Activated CD8-positive, alpha-beta memory T cell treated with anti-CD3 and anti-CD28 coated beads for 1 hour (primary cell): ENCODE measurements around the gene DHRS12.

Experiments used
- DNase-seq, 2 donors: peaks; one replicate each; pipeline ENCODE4 v3.0.0-alpha.2; 2020; ENCODE audit warnings: low read depth in 1 of 2; ENCODE audit errors: extremely low read depth in 1 of 2

DHRS12 gene

DNA sequence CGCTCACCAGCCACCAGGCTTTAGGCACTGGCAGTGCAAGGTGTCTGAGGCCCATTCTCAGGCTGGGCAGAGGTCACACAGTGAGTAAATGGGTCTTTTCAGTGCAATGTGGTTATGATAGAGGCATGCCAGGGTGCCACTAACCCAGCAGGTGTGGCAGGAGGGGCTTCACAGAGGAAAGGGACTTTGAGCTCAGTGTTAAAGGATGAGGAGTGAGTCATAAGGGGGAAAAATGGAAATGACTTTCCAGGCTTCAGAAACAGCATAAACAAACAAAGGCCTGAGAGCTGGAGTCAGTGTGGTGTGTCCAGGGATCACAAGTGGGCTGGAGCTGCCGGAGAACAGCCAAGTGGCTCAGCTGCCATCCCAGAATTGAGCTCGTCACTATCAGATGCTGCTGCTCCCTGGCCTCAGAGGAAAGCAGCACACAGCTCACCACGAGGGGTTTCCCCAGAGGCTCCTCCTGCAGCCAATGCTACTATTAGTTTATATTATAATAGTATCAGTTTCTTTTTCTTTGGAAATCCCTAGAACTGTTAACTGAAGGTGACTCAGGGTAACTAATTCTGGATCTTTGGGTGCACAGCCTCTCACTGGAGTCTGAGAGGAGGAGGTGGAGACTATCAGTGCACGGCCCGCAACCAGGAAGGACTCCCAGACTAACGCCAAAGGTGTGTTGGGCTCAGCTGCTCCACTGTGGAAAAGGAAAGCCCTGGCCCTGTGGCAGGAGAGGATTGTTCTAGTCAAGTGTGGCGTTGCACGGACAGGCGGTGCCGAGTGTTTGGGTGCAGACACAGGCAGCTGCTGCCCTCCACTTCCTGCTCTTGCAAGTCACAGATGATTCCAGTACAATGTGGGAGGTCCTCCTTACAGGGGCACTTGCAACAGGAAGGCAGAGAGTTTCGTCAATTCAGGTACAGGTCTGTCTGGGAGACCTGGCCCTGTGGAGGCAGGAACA lies 39.5 kb downstream of the DHRS12 start:
- DNase-seq = no peak

DNA sequence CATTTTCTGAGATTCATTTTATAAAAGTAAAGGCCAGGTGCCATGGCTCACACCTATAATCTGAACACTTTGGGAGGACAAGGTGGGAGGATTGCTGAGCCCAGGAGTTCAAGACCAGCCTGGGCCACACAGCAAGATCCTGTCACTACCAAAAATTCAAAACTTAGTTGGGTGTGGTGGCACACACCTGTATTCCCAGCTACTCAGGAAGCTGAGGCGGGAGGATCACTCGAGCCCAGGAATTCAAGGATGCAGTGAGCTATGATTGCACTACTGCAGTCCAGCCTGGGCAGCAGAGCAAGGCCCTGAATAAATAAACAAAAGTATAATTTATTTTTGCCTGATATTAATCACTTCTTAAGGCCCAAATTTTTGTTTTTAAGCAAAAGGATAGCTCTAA lies 40.5 kb downstream of the DHRS12 start:
- DNase-seq = no peak

DNA sequence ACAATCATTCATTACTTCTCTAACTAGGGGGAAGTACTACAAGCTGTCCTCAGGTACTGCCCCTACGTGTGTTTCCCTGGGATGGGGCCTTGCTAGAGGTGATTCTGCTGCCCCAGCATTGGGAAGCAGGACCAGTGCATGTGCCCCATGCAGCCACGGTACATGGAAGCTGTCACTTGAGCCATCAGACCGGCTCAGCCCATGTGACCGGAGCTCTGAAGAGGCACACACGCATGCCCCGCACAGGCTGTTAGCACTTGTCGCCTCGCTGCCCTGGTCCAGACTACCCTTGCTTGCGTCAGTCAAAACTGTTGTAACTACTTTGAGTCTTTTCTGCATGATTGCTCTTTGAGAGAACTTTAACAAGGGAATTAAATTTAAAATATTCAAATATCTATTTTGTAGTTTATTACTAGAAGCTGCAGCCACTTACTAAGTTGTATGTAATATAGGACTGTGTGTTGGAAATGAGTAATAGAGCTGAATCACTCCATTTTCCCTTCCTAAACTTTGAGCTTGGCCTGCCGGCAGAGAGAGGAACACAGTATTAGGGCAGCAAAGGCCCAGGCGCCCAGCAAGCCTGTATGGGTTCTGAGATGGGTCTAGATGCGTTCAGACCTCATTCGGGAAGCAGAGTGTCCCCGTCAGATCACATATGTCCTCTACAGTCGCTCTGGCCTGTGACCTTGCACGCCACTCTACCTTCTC lies 42.2 kb downstream of the DHRS12 start:
- DNase-seq = no peak

DNA sequence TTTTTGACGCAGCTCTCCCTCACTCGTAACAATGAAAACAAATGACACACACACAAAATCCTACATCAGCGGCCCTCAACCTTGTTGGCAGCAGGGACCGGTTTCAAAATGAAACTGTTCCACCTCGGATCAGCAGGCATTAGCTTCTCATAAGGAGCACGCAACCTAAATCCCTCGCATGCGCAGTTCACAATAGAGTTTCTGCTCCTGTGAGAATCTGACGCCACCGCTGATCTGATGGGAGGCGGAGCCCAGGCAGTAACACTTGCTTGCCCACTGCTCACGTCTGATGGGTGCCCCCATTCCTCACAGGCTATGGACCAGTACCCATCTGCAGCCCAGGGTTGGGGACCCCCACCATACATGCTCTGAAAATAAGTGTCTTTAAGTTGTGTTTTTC lies 43.4 kb downstream of the DHRS12 start:
- DNase-seq = no peak

DNA sequence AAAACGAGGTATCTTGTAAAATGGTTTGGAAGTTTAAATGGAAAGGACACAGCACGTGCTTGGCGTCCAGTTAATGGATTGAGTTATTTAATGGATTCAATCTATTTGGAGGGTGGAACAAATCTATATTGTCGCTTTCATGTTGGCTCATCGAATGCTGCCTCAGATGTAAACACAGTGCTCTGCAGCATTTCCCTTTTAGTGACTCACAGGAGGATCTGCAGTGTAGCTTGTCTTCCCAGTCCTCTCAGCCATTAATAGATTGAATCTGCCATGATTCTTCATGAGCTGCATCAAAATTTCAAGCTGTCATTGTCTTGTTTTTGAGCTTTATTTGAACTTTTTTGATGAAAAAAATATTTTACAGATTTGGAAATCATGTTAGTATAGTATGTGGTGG lies 44.7 kb downstream of the DHRS12 start:
- no peak for DNase-seq

DNA sequence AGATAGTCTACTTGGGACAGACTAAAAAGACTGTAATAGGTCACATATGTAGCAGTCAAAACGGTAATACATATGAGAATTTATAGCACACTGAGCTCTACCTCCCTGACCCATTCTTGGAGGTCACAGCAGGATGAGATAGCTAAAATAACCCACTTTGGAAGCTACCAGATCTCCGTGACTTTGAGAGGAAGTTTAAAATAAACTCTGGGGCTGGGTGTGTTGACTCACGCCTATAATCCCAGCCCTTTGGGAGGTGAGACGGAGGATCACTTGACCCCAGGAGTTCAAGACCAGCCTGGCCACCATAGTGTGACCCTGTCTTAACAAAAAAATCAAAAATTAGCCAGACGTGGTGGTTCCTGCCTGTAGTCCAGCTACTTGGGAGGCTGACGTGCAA lies 45.3 kb downstream of the DHRS12 start:
- no peak for DNase-seq

DNA sequence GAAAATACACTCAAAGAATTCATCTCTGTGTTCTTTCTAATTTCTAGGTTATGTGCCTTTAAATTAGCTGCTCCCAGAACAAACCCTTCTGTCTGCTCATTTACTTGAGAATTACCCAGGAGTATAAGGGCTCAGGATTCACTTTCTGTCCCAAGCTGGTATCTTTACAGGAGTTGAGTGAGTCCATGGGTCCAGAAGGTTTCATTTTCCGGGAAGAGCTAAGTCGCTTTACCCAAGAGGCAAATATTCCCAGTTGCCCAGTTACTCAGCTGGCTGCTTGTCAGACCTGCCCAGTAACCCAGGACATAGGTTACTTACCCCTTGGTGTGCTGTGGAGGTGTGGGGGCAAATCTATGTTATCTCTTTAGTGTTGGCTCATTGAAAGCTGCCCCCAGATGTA lies 47.3 kb downstream of the DHRS12 start:
- DNase-seq = no peak

DNA sequence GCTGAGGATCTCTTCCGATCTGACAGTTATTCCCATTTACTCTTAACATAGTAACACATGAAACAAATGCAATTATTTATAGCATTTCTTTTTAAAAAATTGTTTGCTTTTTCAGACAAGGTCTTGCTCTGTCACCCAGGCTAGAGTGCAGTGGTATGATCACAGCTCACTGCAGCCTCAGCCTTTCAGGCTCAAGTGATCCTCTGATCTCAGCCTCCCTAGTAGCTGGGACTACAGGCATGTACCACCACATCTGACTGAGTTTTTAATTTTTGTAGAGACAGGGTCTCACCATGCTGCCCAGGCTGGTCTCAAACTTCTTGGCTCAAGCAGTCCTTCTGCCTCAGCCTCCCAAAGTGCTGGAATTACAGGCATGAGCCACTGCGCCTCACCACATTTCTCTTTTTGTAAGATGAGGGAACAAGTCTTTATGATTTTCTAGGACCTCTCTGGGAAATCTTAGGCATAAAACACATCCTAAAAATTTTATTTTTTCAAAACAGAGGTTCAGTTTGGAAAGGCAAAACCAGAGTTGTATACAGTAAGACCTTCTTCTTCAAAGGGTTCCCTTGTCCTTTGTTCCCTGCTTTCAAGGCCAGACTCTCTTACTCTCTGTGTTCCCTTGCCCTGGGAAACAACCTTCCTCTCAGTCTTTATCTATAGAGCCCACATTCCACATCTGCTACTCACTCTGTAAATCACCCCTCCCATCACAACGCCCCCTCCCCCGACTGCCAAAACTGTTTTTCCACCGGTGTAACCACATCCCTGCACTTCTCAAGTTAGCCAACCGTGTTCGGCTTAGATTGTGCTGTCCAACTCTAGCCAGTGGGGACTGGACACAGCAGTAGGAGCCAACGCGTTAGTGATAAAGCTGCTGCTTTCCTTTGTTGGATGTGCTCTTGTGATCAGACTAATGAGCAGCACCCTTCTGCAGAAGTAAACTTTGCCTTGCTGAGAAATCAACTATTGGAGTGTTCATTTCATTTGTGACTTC lies 56.2 kb downstream of the DHRS12 start:
- DNase-seq = no peak

DNA sequence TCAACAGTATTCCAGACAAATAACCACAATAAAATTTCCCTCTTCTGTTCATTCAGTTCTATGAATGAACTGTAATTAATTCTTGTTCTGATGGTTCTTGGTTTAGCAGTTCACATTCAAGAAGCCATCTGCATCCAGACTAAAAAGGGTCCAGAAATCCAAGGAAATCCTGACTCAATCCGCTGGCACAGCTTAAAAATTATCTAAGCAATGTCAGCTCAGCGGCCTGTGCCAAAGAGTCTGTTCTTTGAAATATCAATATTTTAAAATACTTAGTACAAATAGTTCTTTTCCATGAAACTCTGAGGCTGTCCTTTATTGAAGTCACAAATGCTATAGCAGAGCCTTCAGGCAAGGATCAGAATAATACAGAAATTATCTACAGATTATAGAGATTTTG lies 57.2 kb downstream of the DHRS12 start:
- no peak for DNase-seq

DNA sequence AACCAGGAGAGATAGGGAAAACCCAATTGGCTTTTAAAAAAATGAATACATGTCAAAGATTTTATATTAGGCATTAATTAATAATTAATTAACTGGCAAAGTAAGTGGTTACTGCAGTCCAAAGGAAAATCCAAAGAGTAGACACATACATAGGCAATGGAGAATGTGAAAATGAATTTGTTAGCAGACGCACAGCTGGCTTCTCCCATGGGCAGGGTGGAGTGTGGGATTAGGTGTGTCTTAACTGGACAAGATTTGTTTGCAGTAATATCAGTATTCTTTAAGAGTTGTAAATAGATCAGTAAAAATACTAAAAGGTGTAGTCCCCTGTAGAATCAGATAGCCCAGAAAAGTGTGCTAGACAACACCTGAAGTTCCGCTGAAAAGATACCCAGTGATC lies 58.7 kb downstream of the DHRS12 start:
- DNase-seq = no peak

DNA sequence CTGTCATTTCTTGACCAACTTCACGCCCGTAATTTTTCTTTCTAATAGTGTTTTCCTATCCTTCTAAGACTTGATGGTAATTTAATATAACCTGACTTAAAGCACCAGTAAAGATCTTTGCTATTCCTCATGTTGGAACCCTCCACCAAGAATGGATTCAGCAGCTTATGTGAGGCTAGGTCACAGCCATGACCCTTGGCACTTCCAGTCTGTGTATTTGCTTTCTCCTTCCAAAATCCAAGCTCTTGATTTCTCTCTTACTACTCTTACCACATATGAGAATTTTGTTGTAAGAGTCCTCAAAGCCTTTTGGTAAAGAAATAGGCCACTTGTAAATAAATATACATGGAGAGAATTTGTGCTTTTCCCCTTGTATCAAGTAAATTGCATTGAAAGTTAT lies 61.4 kb downstream of the DHRS12 start:
- DNase-seq = no peak

DNA sequence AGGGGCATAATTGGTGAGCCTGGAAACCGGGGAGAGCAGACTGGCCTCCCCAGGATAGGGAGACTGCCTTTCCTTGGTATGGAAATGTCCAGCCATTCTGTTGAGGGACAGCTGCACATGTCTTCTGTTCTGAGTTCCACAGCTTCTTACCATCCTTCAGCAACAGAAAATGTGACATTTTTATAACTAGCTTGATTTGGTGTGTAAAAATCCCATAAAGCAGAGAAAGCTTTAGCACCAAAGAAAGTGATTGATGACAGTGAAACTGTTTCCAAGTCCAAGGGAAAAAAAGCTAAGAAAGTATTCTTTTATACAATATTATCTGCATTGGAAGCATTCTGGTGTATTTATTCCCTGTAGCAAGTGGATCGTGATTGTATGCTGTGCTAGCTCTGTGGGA lies 61.9 kb downstream of the DHRS12 start:
- DNase-seq = no peak

DNA sequence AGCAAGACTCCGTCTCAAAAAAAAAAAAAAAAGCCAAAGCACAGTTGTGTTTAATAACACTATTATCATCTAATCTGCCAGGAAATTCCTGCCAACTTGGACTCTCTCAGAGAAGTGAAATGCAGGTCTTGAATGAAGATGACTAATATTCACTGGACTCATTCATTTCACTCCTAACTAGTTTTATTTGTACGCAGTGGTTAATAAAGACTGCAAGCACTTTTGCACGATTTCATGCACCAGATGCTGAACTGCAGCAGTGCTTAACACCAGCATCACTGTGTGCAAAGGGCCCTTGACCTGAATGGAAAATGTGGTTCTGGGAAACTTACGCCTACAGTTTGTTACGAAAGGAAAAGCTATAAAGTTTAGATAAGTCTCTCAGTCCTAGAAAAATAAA lies 63.3 kb downstream of the DHRS12 start:
- no peak for DNase-seq

DNA sequence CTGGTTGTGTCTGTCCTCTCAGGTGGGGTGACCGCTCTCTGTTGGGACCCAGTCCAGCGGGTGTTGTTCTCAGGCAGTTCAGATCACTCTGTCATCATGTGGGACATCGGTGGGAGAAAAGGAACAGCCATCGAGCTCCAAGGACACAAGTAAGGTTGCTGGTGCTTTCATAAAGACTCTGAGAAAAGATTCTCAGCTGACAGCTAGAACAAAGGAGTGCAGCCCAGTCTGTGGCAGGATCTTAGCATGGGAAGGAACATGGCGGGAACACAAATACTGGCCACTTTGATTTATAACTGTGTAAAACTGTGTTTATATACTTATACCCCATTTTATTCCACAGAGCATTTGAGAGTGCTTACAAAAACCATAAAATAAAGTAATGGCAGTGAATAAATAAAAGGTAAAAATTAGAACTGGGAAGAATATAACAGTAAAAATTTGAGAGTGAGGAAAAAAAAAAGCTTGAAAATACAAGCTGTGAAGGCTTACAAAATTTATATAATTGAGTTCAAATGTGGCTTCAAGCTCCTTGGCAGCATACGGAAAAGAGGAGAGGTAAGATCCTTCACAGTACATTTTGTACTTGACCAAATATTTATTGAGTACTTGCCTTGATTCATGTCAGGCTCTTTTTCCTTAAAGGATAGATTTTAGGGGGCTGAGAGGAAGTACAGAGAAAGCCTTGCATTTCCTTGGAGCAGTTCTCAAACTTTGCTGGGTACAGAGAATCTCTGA lies 64.8 kb downstream of the DHRS12 start:
- DNase-seq = no peak

DNA sequence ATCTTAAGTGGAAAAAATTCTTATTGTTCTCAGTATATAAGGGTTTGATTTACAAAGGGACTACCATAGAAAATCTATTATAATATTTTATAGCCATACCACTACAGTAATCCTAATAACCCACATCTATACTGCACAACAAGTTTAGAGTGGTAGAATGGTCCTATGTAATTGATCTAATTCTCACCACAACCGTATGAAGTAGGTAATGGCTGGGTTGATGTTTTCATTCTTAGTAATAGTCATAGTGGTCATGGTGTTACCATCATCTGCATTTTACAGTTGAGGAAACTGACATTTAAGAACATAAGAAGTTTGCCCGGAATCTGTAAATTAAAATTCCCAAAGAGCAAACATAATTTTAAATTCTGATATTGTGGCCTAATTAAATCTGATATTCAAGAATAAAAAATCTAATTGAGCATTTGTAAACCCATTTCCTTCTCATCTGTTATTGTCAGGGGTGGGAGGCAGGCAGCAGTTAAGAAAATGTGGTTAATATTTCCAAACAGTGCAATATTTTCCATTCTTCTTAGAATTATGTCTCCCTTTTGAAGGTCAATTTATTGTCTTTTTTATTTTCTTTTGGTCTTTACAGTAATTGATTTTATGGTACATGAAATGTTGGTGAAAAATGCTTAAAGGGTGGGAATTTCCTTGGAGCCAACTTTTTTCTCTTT lies 65.6 kb downstream of the DHRS12 start:
- no peak for DNase-seq

DNA sequence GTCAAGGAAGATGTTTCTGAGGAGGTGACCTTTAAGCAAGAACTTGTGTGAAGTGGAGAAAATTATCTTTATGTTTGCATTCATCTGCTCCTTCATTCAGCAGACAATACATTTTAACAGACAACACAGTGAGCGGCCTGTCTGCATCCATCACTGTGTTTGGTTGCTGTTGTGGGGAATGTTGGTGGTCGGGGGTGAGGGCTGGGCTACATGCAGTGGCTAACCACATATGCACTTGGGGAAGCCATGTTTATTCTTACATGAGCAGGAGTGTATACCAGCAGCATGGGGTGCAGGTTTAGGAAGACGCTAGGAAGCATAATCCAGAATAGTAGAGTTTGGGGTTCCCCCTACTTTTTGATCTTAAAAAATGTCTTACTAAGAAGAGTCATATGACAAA lies 66.4 kb downstream of the DHRS12 start:
- no peak for DNase-seq

DNA sequence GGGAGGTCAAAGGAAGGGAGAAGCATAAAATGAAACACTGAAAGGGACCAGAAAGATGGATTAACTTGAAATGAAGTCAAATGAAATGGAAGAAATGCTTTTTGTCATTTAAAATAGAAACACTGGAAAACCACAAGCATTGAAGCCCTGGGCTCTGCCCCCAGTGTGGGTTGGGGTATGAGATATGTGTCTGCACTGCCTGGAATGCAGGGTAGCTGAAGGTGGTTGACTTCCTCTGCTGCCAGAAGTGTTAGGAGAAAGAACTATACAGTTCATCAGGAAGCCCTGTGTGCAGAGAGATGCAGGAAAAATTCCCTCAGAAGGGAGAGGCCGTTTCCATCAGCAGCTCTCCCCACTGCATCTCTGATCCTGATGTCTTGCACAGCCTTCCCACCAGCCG lies 69.2 kb downstream of the DHRS12 start:
- DNase-seq = no peak

DNA sequence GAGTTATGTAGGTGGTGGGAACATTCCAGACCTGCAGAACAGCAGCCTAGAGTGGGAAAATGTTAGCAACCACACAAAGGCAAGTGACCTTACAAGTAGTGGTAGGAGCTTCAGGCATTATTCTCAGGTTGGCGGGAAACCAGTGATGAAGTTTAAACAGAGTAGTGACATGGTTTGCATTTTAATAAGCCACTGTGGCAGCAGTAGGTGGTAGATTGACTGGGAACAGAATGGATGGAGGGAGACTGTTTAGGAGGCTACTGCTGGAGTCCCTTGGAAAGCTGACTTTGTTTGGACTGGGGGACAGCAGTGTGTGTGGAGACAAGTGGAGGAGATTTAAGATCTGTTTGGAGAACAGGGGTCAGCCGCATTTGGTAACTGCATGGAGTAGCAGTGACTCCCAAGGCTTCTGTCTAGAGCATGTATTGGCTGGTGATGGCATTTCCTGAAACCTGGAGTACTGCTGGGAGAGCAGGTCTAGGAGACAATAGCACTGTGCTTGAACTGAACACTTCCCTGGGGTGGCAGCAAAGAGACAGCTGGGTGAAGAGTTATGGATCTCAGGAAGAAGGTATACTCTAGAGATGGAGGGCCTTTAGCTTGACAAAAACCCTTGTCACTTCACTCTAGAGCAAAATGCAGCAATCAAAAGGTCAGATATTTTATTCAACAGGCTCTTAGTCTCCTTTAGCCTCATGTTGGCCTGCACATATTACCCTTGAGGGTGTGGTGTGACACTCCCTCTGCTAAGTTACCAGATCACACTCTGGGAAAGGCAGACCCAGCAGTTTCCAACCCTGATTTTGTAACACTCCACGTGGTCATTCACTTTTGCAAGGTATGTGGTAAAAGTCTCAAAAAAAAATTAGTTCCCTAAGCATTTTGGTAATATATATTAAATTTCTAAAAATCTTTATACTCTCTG lies 70.3 kb downstream of the DHRS12 start:
- no peak for DNase-seq

DNA sequence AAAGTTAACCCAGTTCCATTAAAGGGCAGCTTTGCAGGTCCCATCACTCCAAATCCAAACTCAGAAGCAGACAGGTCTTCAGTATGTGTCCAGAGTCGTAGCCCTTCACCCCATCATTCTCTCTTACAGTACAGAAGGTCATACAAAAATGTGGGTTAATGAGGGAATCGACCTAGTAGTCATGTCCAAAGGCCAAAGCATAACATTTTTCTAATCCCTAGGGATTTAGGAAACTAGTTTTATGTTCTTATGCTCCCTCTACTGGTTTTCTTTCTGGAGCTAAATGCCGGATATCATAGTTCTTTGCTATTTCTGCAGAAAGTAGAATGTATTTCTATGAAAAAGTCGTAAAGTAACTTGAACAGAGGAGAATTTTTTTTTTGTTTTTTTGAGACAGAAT lies 72.2 kb downstream of the DHRS12 start:
- no peak for DNase-seq
